HL-60/S4 (cell line): Measurements from ENCODE around the gene COL26A1.
"Not testable (repeated sequence)": the region's sequence is repeated elsewhere in the genome, so short reads cannot be mapped to it uniquely, and the experiment has no call there.

Experiments
- in situ Hi-C: fragments of 300-500 bp; cut with MboI; formaldehyde crosslinking; loops from 2 replicates; pipeline ENCODE4 v1.14.3; 2022; ENCODE audit warnings: low sequenced_read_pairs

Gene COL26A1

GRCh38 chr7:101436857-101437576 is 74.3 kb downstream of the COL26A1 start:
- in situ Hi-C loops: loop anchor here (10.0 kb wide), 1 partner anchor 62 kb away; no protein-coding TSS in a partner anchor

DNA sequence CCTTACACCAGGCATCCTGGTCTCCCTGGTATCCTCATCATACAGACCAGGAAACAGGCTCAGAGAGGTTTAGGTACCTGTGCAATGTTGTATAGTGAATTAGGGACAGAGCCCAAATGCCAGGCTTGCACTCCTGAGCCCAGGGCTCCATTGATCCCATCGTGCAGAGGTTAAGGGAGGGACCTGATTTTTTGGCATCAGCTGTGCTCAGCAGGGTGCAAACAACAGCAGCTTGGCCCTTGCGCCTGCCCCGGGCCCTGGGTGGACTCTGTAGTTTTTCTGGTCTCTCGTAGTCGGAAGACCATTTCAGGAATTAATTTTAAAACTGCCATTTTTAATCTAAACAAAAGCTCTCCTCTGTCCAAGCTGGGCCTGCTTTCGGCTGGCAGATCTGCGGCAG is 79.2 kb downstream of the COL26A1 start:
- in situ Hi-C loops: no loop called here

GRCh38 chr7:101442426-101443070 is 79.9 kb downstream of the COL26A1 start:
- in situ Hi-C loops: no loop called here

- in situ Hi-C loops: no loop called here
Measured at GRCh38 chr7:101450064-101450463, 87.4 kb downstream of the COL26A1 start.

- in situ Hi-C loops: no loop called here
Measured at GRCh38 chr7:101453617-101454016, 90.9 kb downstream of the COL26A1 start.

DNA sequence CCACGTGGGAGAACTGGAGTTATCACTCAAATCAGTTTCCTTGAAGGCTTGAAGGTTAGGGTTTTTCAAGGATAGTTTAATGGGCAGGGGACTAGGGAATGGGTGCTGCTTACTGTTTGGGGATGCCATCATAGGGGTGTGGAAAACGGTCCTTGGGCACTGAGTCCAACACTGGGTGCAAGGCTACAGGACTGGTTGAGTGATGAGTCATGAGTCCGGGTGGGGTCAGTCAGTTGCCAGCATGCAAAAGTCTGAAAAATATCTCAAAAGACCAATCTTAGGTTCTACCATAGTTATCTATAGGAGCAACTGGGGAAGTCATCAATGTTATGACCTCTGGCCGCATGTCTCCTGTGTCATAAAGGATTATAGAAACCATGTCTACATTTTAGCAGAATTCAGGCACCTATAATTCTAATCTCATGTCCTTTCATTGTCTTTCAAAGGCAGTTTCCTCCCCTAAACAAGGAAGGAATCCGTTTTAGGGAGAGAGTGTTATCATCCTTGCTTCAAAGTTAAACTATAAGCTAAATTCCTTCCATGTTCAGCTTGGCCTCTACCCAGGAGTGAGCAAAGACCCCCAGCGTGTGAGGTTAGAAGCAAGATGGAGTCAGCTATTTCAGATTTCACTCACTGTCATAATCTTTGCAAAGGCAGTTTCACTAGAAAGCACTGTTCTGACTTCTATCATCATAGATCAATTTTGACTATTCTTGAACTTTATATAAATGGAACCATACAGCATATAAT is 94.5 kb downstream of the COL26A1 start:
- in situ Hi-C loops: no loop called here

DNA sequence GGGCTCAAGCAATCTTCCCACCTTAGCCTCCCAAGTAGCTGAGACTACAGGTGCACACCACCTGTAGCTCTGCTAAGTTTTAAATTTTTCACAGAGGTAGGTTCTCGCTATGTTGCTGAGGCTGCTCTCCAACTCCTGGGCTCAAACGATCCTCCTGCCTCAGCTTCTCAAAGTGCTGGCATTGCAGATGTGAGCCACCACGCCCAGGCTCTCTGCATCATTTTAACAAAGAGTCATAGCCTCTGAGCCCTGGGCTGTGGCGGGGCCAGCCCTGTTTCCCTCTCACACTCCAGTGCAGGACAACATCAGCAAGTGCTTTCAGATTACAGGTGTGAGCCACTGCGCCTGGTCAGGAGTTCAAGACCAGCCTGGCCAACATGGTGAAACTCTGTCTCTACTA is 102.5 kb downstream of the COL26A1 start:
- in situ Hi-C loops: no loop called here

DNA sequence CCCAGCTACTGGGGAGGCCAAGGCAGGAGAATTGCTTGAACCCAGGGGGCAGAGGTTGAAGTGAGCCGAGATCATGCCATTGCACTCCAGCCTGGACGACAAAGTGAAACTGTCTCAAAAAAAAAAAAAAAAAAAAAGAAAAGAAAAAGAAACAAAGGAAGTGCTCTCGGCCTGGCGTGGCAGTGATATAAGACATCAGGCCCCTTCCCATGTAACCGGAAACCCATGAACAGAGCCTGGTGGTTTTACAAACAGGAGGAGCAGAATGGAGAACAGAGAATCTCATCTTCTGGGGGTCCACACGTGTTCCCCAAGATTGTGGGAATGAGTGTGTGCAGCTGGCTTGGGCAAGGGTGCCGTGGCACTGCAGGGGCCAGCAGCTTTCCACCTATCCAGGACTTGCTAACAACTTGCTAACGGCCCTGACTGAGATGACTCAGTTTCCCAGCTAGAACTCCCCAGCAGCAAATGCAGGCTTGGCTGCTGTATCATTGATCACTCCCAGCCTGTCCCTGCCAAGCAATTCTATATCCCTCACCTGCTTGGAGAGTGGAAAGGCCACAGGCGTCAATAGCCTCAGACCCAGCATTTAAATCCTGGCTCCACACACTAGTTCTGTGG is 103.0 kb downstream of the COL26A1 start:
- in situ Hi-C loops: no loop called here

- in situ Hi-C loops: no loop called here
Measured at GRCh38 chr7:101466871-101467270, 104.2 kb downstream of the COL26A1 start.

GRCh38 chr7:101468546-101469275 is 106.0 kb downstream of the COL26A1 start:
- in situ Hi-C loops: no loop called here

GRCh38 chr7:101470668-101471487 is 108.2 kb downstream of the COL26A1 start:
- in situ Hi-C loops: no loop called here

DNA sequence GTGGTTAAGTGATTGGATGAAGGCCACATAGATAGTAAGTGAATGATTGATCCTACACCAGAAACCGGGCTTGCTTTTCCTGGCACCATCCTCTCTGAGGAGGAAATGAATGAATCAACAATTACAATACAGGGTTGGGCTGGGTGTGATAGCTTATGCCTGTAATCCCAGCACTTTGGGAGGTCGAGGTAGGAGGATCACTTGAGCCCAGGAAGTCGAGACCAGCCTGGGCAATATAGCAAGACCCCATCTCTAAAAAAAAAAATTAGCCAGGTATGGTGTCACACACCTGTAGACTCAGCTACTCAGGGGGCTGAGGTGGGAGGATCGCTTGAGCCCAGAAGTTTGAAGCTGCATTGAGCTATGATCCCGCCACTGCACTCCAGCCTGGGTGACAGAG is 111.5 kb downstream of the COL26A1 start:
- in situ Hi-C loops: no loop called here

DNA sequence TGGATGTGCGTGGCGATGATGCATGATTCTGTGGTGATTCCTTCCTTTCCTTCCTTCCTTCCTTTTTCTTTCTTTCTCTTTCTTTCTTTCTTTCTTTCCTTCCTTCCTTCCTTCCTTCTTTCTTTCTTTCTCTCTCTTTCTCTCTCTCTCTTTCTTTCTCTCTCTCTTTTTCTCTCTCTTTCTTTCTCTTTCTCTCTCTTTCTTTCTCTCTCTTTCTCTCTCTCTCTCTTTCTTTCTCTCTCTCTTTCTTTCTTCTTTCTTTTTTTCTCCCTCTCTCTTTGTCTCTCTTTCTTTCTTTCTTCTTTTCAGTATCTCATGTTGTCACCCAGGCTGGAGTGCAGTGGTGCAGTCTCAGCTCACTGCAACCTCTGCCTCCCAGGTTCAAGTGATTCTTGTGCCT is 113.0 kb downstream of the COL26A1 start:
- in situ Hi-C loops: not testable (repeated sequence)

GRCh38 chr7:101479217-101479616 is 116.5 kb downstream of the COL26A1 start:
- in situ Hi-C loops: no loop called here

GRCh38 chr7:101486056-101486432 is 123.4 kb downstream of the COL26A1 start:
- in situ Hi-C loops: not testable (repeated sequence)

DNA sequence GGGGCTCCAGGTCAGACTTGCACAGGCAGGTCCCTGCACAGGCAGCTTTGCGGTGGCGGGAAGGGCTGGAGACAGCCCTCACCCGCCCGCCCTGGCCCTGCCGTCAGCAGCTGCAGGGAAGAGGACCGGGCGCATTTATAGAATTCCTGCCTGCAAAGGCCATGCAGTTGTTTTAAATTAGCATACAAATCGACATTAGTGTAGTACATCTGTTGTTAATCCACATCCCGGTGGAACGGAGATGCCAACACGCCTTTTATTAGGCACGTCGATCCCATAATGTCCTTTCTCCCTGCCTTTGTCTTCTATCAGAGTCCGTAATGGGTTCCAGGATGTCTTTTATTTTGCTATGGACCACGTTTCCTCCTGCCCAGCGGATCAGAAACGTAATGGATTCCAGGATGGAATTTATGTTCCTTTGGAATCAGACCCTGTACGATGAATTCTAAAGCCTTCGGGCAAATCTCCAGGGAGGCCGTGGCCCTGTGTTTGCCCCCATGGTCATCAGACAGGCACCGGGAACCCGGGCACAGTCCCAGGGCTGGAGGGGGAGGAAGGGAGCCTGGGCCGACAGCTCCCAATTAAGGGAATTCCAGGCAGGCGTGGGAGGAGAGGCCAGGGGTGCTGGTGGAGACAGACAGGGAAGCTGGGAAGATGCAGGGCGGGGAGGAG is 123.9 kb downstream of the COL26A1 start:
- in situ Hi-C loops: no loop called here

- in situ Hi-C loops: no loop called here
Measured at GRCh38 chr7:101487105-101487458, 124.4 kb downstream of the COL26A1 start.

DNA sequence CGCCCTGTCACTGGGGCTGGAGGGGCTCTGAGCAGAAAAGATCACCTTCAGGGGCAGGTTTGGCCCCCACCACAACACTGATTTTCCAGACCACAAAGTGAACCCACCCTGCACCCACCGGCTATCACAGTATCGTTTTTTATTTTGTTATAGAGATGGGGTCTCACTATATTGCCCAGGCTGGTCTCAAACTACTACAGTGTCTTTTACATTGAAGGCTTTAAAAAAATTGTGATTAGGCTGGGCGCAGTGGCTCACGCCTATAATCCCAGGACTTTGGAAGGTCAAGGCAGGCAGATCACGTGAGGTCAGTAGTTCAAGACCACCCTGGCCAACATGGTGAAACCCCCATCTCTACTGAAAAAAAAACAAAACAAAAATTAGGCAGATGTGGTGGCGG is 125.1 kb downstream of the COL26A1 start:
- in situ Hi-C loops: no loop called here

- in situ Hi-C loops: no loop called here
Measured at GRCh38 chr7:101488826-101489572, 126.3 kb downstream of the COL26A1 start.
